ENCODE results near the gene NPAS3. TPM values are rescaled to one million over a fixed set of nuclear protein-coding genes. Genes with fewer than 3 reads are reported as not detected.

The NPAS3 gene
- total RNA-seq, 1 donor from 2014 or later = 0.95 TPM

DNA sequence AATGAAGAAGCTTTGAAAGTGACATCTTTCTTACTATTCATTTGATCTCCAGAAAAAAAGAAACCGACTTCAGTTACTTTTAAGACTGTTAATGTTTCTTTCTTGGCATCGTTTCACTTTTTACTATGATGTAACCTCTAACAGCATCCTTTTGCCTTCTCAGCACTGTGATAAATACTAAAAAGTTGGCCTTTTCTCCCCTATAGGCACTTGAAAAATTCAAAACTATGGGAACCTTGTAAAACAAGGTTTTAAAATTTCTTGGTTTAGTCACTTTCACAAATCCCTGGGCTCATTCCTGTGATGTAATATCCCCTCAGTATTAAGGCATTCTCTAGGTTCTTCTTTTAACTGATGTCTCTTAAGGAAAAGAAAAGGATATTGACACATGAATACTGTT lies 730.4 kb downstream of the NPAS3 start:
- ATAC-seq (no peak), DNase-seq (no peak)
- TF ChIP-seq, protein P1, sequence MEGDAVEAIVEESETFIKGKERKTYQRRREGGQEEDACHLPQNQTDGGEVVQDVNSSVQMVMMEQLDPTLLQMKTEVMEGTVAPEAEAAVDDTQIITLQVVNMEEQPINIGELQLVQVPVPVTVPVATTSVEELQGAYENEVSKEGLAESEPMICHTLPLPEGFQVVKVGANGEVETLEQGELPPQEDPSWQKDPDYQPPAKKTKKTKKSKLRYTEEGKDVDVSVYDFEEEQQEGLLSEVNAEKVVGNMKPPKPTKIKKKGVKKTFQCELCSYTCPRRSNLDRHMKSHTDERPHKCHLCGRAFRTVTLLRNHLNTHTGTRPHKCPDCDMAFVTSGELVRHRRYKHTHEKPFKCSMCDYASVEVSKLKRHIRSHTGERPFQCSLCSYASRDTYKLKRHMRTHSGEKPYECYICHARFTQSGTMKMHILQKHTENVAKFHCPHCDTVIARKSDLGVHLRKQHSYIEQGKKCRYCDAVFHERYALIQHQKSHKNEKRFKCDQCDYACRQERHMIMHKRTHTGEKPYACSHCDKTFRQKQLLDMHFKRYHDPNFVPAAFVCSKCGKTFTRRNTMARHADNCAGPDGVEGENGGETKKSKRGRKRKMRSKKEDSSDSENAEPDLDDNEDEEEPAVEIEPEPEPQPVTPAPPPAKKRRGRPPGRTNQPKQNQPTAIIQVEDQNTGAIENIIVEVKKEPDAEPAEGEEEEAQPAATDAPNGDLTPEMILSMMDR (IDR thresholded peaks at IDR 0.05) = no peak
- intact Hi-C loops (cut with DNase I) = no loop called here
- Histone ChIP-seq H3K27me3 (ENCODE audit: low read depth) (no peaks in the 10 kb centered on the region), H3K4me3 (no peak overlapping the region), H3K9me3 (peaks cover 6% of the 10 kb centered on the region), H3K4me1 (no peaks in the 10 kb centered on the region), H3K36me3 (no peaks in the 10 kb centered on the region), H3K27ac (no peak overlapping the region)

DNA sequence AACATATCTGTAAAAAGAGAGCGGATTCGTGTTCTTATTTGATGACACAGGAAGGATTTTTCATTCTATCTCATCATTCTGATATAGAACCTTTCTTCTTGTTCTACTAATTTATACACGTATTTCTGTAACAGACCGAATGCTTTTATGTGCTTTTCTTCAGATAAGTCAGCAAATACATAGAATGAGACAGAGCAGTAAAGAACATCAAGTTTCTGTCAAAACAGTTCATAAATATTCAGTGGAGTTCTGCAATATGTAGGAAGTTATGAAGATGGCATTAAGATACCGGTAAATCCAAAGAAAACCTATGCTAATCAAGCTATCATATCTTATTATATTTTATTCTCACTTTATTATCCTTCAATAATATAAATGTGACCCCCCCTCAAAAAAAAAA lies 731.6 kb downstream of the NPAS3 start:
- H3K27me3 ChIP-seq (ENCODE audit: low read depth) = no peaks in the 10 kb centered on the region
- no peaks in the 10 kb centered on the region for H3K36me3 ChIP-seq
- no peak overlapping the region for H3K27ac ChIP-seq
- H3K4me3 ChIP-seq = no peak overlapping the region
- no peaks in the 10 kb centered on the region for H3K4me1 ChIP-seq
- no peak for DNase-seq
- no peak for ATAC-seq
- H3K9me3 ChIP-seq = no peaks in the 10 kb centered on the region
- TF ChIP-seq, protein P1 (IDR thresholded peaks at IDR 0.05) = no peak
- intact Hi-C loops (cut with DNase I) = no loop called here

DNA sequence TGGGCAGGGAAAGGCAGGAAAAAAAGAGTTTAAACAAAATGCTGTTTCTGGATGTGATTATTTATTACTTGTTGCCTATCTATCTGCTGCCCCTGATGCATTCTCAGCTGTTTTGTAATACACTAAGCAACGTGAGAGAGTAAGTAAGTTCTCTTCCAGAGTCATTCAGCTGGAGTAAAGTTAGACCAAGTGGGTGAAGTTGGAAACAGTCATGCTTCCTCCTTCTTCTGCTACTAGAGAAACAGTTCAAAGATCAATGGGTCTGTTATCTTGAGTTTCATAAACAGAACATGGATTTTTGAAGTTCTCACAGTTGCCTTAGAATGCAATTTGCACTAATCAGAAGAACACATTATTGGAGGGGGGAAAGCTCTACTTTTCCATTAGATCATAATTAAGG lies 732.9 kb downstream of the NPAS3 start:
- Histone ChIP-seq H3K4me1 (no peaks in the 10 kb centered on the region), H3K36me3 (no peaks in the 10 kb centered on the region), H3K27me3 (ENCODE audit: low read depth) (no peaks in the 10 kb centered on the region), H3K9me3 (no peaks in the 10 kb centered on the region), H3K4me3 (no peak overlapping the region), H3K27ac (no peak overlapping the region)
- TF ChIP-seq, protein P1 (IDR thresholded peaks at IDR 0.05) = no peak
- ATAC-seq (no peak), DNase-seq (no peak)
- intact Hi-C loops (cut with DNase I) = no loop called here

DNA sequence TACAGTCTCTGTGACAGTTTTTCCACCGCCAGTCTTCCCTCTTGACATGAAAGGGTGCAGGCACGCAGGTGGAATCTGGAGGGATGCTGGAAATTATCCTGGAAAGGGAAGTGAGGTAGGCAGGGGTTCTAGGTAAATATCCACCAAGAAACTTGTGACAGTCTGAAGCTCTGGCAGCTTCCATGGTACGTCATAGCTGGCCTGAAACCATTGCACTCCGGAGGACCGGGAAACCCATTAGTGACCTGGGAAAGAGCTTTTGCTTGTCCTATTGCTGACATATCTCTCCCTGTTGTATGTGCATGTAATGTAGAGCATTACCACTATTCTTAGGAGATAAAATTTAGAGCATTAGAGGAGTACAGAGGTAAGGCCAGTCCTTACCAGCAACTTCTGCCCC lies 736.2 kb downstream of the NPAS3 start:
- no peak overlapping the region for H3K27ac ChIP-seq
- ATAC-seq (no peak), DNase-seq (no peak)
- H3K9me3 ChIP-seq = no peaks in the 10 kb centered on the region
- no peaks in the 10 kb centered on the region for H3K27me3 ChIP-seq (ENCODE audit: low read depth)
- TF ChIP-seq, protein P1 (IDR thresholded peaks at IDR 0.05) = no peak
- H3K4me3 ChIP-seq = no peak overlapping the region
- H3K4me1 ChIP-seq = no peaks in the 10 kb centered on the region
- intact Hi-C loops (cut with DNase I) = no loop called here
- no peaks in the 10 kb centered on the region for H3K36me3 ChIP-seq

DNA sequence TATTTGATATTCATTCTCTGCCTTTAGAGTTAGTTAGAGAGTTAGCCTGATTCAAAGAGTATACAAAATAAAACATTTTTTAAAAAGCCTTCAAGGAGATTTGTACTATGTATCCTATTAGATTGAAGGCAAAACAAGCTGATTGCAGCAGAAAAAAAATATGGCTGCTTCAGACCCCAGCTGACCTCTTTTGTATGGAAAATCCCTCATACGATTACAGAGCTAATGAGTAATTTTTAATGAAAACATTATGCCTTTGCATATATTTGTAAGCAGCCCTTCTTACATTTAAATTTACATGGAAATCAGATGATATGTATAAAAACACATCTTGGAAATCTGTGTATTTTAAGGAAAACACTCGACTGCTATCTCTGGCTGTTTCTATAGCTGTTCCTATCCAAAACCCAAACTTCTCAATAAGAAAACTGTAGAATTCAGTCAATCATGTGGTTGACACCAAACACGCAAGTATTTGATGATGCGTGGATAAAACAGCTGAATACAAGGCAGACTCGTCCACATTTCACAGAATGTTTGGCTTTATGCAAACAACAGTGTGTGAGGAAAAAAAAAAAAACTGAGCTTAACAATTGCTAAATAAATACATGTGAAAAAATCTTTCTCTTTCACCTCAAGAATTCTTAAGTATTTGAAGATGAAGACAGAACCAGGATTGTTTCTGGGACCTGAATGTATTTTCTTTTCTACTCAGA lies 736.9 kb downstream of the NPAS3 start:
- Histone ChIP-seq H3K4me3 (no peak overlapping the region), H3K9me3 (no peaks in the 10 kb centered on the region), H3K27me3 (ENCODE audit: low read depth) (no peaks in the 10 kb centered on the region), H3K36me3 (no peaks in the 10 kb centered on the region), H3K27ac (no peak overlapping the region), H3K4me1 (no peaks in the 10 kb centered on the region)
- TF ChIP-seq, protein P1 (IDR thresholded peaks at IDR 0.05) = no peak
- intact Hi-C loops (cut with DNase I) = no loop called here
- no peak for ATAC-seq
- no peak for DNase-seq
